ENCODE data around the gene CCDC141.

The CCDC141 gene

GRCh38 chr2:178827739-178828485, 222.0 kb downstream of the CCDC141 start:
- DNase-seq: no peak
- H3K27me3 ChIP-seq (replicated peaks; ENCODE audit: insufficient read depth, low read length): no peaks in the 10 kb centered on the region
- H3K9ac ChIP-seq (ENCODE audit: low read length): no peak overlapping the region
- H4K20me1 ChIP-seq (ENCODE audit: insufficient read depth, low read length): no peaks in the 10 kb centered on the region
- H3K27ac ChIP-seq (ENCODE audit: low read length): no peak overlapping the region
- H3K9me3 ChIP-seq (replicated peaks; ENCODE audit: insufficient read depth, low read length): no peaks in the 10 kb centered on the region
- no peaks in the 10 kb centered on the region for H3K79me2 ChIP-seq (ENCODE audit: low read length)
- TF ChIP-seq EZH2 (optimal IDR thresholded peaks at IDR 0.05; ENCODE audit: low read depth, low read length) (no peak), EZH2phosphoT487 (IDR thresholded peaks at IDR 0.05; ENCODE audit: low read length) (no peak), CTCF (IDR thresholded peaks at IDR 0.05; ENCODE audit: low read length) (no peak)
- no peaks in the 10 kb centered on the region for H3K36me3 ChIP-seq (replicated peaks; ENCODE audit: insufficient read depth, low read length)
- H3K4me2 ChIP-seq (ENCODE audit: low read depth, low read length): no peak overlapping the region
- no peaks in the 10 kb centered on the region for H3F3A ChIP-seq (ENCODE audit: insufficient read depth, low read length)
- H2AFZ ChIP-seq (ENCODE audit: low read length): no peak overlapping the region
- H3K4me1 ChIP-seq (ENCODE audit: low read length): no peaks in the 10 kb centered on the region
- H3K9me2 ChIP-seq (replicated peaks; ENCODE audit: insufficient read depth, low read length): no peaks in the 10 kb centered on the region
- no peak overlapping the region for H3K4me3 ChIP-seq (ENCODE audit: low read length)

- no peak overlapping the region for H2AFZ ChIP-seq (ENCODE audit: low read length)
- TF ChIP-seq CTCF (IDR thresholded peaks at IDR 0.05; ENCODE audit: low read length) (no peak), EZH2 (optimal IDR thresholded peaks at IDR 0.05; ENCODE audit: low read depth, low read length) (no peak), EZH2phosphoT487 (IDR thresholded peaks at IDR 0.05; ENCODE audit: low read length) (no peak)
- no peak overlapping the region for H3K4me2 ChIP-seq (ENCODE audit: low read depth, low read length)
- H3F3A ChIP-seq (ENCODE audit: insufficient read depth, low read length): no peaks in the 10 kb centered on the region
- H3K79me2 ChIP-seq (ENCODE audit: low read length): no peaks in the 10 kb centered on the region
- no peaks in the 10 kb centered on the region for H3K27me3 ChIP-seq (replicated peaks; ENCODE audit: insufficient read depth, low read length)
- no peaks in the 10 kb centered on the region for H3K9me2 ChIP-seq (replicated peaks; ENCODE audit: insufficient read depth, low read length)
- no peak overlapping the region for H3K4me3 ChIP-seq (ENCODE audit: low read length)
- no peak overlapping the region for H3K9ac ChIP-seq (ENCODE audit: low read length)
- H3K9me3 ChIP-seq (replicated peaks; ENCODE audit: insufficient read depth, low read length): no peaks in the 10 kb centered on the region
- DNase-seq: no peak
- H3K27ac ChIP-seq (ENCODE audit: low read length): no peak overlapping the region
- no peaks in the 10 kb centered on the region for H4K20me1 ChIP-seq (ENCODE audit: insufficient read depth, low read length)
- no peaks in the 10 kb centered on the region; the same call in 1 of the 2 replicates for H3K36me3 ChIP-seq (replicated peaks; ENCODE audit: insufficient read depth, low read length)
- H3K4me1 ChIP-seq (ENCODE audit: low read length): no peaks in the 10 kb centered on the region
These were observed 222.8 kb downstream of the CCDC141 start for GRCh38 chr2:178827111-178827510.

- no peaks in the 10 kb centered on the region for H3K79me2 ChIP-seq (ENCODE audit: low read length)
These were observed 224.8 kb downstream of the CCDC141 start for GRCh38 chr2:178825183-178825582.

More at GRCh38 chr2:178825183-178825582, 224.8 kb downstream of the CCDC141 start:
- Histone ChIP-seq H4K20me1 (ENCODE audit: insufficient read depth, low read length) (no peaks in the 10 kb centered on the region), H3K4me1 (ENCODE audit: low read length) (peaks cover 11% of the 10 kb centered on the region), H3K27me3 (replicated peaks; ENCODE audit: insufficient read depth, low read length) (no peaks in the 10 kb centered on the region), H3K27ac (ENCODE audit: low read length) (no peak overlapping the region), H3K9me3 (replicated peaks; ENCODE audit: insufficient read depth, low read length) (no peaks in the 10 kb centered on the region), H3K9me2 (replicated peaks; ENCODE audit: insufficient read depth, low read length) (no peaks in the 10 kb centered on the region), H3K36me3 (replicated peaks; ENCODE audit: insufficient read depth, low read length) (no peaks in the 10 kb centered on the region; the same call in 1 of the 2 replicates), H2AFZ (ENCODE audit: low read length) (no peak overlapping the region), H3K9ac (ENCODE audit: low read length) (no peak overlapping the region), H3F3A (ENCODE audit: insufficient read depth, low read length) (peaks cover 4% of the 10 kb centered on the region), H3K4me2 (ENCODE audit: low read depth, low read length) (no peak overlapping the region), H3K4me3 (ENCODE audit: low read length) (no peak overlapping the region)
- no peak for DNase-seq
- TF ChIP-seq EZH2phosphoT487 (IDR thresholded peaks at IDR 0.05; ENCODE audit: low read length): no peak
- no peak for TF ChIP-seq CTCF (IDR thresholded peaks at IDR 0.05; ENCODE audit: low read length)
- no peak for TF ChIP-seq EZH2 (optimal IDR thresholded peaks at IDR 0.05; ENCODE audit: low read depth, low read length)

Measured in MM.1S (cell line).